Heart right ventricle (tissue), 16 donors: ENCODE results near the gene SEC63. TPM values are rescaled to one million over a fixed set of nuclear protein-coding genes. Genes with fewer than 3 reads are reported as not detected.

ENCODE experiments used
- ATAC-seq, 8 donors: fragments of 200-7000 bp; cut with Tn5 transposase; one replicate each; pipeline ENCODE4 v1.9.1; 2020; ENCODE audit warnings: mild to moderate bottlenecking in 8 of 8, moderate library complexity in 8 of 8, moderate number of reproducible peaks in 1 of 8
- DNase-seq, 2 donors: peaks; one replicate each; pipeline ENCODE4 v3.0.0-alpha.2; 2020
- H3K27ac ChIP-seq, 10 donors: fragments of 200-600 bp; sonication (generic) in 2 of 10; one replicate each; pipeline versions ENCODE4 v1.5.0 to v1.8.0; 2020 to 2022; ENCODE audit warnings: mild to moderate bottlenecking in 3 of 10
- H3K27me3 ChIP-seq, 7 donors: fragments of 200-600 bp; one replicate each; pipeline ENCODE4 v1.8.0; 2021 to 2022; ENCODE audit warnings: mild to moderate bottlenecking in 2 of 7
- H3K36me3 ChIP-seq, 9 donors: fragments of 200-600 bp; sonication (generic) in 1 of 9; one replicate each; pipeline versions ENCODE4 v1.5.0 to v1.8.0; 2020 to 2022; ENCODE audit warnings: mild to moderate bottlenecking in 2 of 9
- H3K4me1 ChIP-seq, 9 donors: fragments of 200-600 bp; sonication (generic) in 1 of 9; one replicate each; pipeline versions ENCODE4 v1.5.0 to v1.8.0; 2020 to 2022; ENCODE audit warnings: mild to moderate bottlenecking in 4 of 9
- H3K4me3 ChIP-seq, 10 donors: fragments of 200-600 bp; sonication (generic) in 2 of 10; one replicate each; pipeline versions ENCODE4 v1.5.0 to v1.8.0; 2020 to 2022; ENCODE audit warnings: mild to moderate bottlenecking in 7 of 10, moderate library complexity in 2 of 10
- H3K9me3 ChIP-seq, 11 donors: fragments of 200-600 bp in 10 of 11; sonication (generic) in 2 of 11; one replicate each; pipeline versions ENCODE4 v1.5.0 to v1.8.0; 2013 to 2022; ENCODE audit warnings: mild to moderate bottlenecking in 2 of 11, control low read depth in 1 of 11, moderate library complexity in 1 of 11
- WGBS, 2 donors: extraction: QIAGEN DNeasy Blood & Tissue Kit; methylation state at CpG; one replicate each; pipeline ENCODE4 v1.1.7; 2013; ENCODE audit warnings: inconsistent platforms in 1 of 2; 5-methylcytosine and 5-hydroxymethylcytosine counted together
- intact Hi-C, 10 donors: fragments of 100-400 bp; cut with DNase I; formaldehyde crosslinking; loops; one replicate each; pipeline versions ENCODE4 v1.11.1 to v1.14.2; 2022
- polyA plus RNA-seq, 2 donors: library from polyadenylated mRNA; stranded (reverse); fragments of 200-250 nt; gene quantifications; one replicate each; pipeline ENCODE4 v1.2.3, GENCODE V29; 2013
- total RNA-seq, 10 donors: library from RNA; stranded (reverse); fragmentation: NEBNext Ultra II Directional in 3 of 10; extraction: Animal tissue kit (Norgen Biotek cat#: 25700) in 3 of 10; gene quantifications; one replicate each; pipeline versions ENCODE4 v1.2.1 to v1.2.4, GENCODE V29; 2021 to 2023
- TF ChIP-seq, protein P1 (sequence below), 9 donors: fragments of 200-600 bp; sonication (generic) in 2 of 9; IDR thresholded peaks; one replicate each; pipeline versions ENCODE4 v1.5.0 to v1.8.0; 2021 to 2022; ENCODE audit warnings: antibody characterized with exemption in 9 of 9, mild to moderate bottlenecking in 5 of 9, moderate library complexity in 1 of 9
- donor health status: Arrhythmogenic right ventricular cardiomyopathy.
- donor health status: ischemic (EF 13 %, LVEDD 7.1; RV severe dilation, severe dysfunction).
- donor health status: healthy with polysubstance abuse.
- donor health status: DM: no; HTN: yes; CAD: no.
- donor health status: DM: no; HTN: no; CAD: no.
- donor health status: ischemic (EF 25% LVEDD 6.9; RV normal size, moderate dysfunction).
- donor health status: ischemic (EF 25% LVEDD 5.7; RV mildly dilated, moderate dysfunction).
- donor health status: healthy.
- donor health status: DM: yes; HTN: yes; CAD: no.
- donor health status: Ischemic cardiomyopathy.
- donor health status: ischemic (EF 35%, LVEDD 5.7; RV mildly dilated, moderate dysfunction).
- donor health status: nonischemic (EF 11% LVEDD 7.7; RV severe dilation, severe dysfunction).
- donor health status: DM: yes; HTN: yes; CAD: no.
- donor health status: PGD.
- donor health status: ischemic (EF 29% LVEDD 5.4; RV normal size, mild dysfunction).
- donor health status: nonischemic (EF 23%, LVEDD 6.1; RV moderate dilation, normal function).

SEC63 gene
- total and polyA plus RNA-seq, 12 donors: 22.5 to 68.3 (median 51.7) TPM

DNA sequence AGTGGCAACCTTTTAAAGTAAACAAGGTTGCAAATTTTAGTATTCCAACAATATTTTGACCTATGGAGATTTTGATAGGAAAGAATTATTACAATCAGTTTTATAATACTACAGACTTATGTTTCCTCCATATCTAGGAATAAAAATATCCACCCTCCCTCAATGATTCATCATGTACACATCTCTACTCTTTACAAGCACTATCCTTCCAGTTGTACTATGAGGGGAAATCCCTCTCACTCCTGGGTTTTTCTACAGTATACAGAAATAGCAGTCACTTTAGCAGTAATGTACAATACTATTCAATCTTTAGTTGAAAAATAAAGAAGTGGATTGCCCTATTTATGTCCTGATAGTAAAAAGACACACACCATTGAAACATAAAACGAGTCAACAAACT lies 87.6 kb downstream of the SEC63 start:
- no peaks in the 10 kb centered on the region for H3K9me3 ChIP-seq
- H3K27ac ChIP-seq: no peak overlapping the region
- no peak overlapping the region for H3K4me3 ChIP-seq
- DNase-seq: no peak
- peaks cover 0 to 74% (median 5%) of the 10 kb centered on the region in 9 donors for H3K36me3 ChIP-seq
- intact Hi-C loops: no loop called here
- 52 to 59% methylated on average over 1 of the region's 1 CpG for WGBS, 2 donors
- TF ChIP-seq, protein P1, sequence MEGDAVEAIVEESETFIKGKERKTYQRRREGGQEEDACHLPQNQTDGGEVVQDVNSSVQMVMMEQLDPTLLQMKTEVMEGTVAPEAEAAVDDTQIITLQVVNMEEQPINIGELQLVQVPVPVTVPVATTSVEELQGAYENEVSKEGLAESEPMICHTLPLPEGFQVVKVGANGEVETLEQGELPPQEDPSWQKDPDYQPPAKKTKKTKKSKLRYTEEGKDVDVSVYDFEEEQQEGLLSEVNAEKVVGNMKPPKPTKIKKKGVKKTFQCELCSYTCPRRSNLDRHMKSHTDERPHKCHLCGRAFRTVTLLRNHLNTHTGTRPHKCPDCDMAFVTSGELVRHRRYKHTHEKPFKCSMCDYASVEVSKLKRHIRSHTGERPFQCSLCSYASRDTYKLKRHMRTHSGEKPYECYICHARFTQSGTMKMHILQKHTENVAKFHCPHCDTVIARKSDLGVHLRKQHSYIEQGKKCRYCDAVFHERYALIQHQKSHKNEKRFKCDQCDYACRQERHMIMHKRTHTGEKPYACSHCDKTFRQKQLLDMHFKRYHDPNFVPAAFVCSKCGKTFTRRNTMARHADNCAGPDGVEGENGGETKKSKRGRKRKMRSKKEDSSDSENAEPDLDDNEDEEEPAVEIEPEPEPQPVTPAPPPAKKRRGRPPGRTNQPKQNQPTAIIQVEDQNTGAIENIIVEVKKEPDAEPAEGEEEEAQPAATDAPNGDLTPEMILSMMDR (IDR thresholded peaks at IDR 0.05): no peak
- no peaks in the 10 kb centered on the region for H3K27me3 ChIP-seq
- H3K4me1 ChIP-seq: peaks cover 0 to 13% (median 0%) of the 10 kb centered on the region in 9 donors
- no peak for ATAC-seq

DNA sequence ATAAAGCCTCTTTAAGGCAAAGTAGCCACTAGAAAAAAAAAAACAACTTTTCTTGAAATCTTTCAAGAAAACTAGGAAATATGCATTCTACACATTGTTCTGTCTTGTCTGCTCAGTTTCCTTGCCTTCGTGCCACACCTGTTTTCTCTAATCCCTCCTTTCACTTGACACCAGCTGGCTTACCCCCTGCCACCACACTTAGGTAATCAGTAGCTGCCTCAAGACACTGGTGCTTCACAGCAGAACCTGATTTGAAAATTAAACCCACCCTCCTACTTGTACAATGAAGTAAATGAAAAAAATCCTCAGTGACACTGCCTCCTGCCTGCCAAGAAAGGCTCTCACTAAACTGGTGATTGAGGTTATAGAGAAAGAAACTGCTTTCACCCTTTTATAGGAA lies 88.1 kb downstream of the SEC63 start:
- Histone ChIP-seq H3K27ac (no peak overlapping the region), H3K36me3 (peaks cover 0 to 69% (median 5%) of the 10 kb centered on the region in 9 donors), H3K4me3 (no peak overlapping the region), H3K9me3 (no peaks in the 10 kb centered on the region), H3K27me3 (no peaks in the 10 kb centered on the region), H3K4me1 (peaks cover 0 to 13% (median 0%) of the 10 kb centered on the region in 9 donors)
- ATAC-seq (no peak), DNase-seq (no peak)
- TF ChIP-seq, protein P1 (IDR thresholded peaks at IDR 0.05): no peak
- WGBS, 2 donors: 0% methylated on average over 1 of the region's 1 CpG
- intact Hi-C loops: no loop called here

DNA sequence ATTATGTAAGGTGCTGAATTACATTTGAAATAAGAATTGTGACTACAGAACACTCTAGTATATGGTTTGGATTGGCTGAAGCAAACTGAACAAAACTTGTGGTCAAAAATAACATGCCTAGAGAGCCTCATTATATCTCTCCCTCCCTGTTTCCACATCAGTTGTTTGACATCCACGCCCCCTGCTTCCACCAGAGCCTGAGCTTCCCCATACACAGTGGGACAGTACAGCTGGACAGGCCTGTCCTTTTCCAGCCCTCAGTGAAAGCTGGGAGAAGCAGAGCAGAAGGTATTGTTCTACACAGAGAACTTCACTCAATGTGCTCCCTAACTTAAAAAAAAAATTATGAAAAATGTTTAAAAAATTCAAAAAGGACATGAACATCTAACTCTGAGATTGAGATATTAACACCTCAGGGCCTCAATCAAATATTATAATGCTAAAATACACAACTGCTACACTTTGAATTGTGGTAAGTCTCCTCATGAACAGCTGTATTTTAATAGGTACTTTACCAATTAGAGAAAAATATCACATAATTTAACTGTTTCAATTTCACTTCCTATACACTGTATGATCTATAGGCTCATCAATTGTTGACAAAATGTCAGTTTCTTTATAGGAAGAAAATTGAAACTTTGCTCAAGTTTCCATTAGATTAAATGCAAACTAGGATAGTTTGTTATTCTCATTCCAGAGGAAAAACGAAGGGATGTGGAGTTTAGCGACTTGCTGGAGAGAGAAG lies 89.0 kb downstream of the SEC63 start:
- Histone ChIP-seq H3K36me3 (peaks cover 0 to 62% (median 5%) of the 10 kb centered on the region in 9 donors), H3K4me3 (no peak overlapping the region), H3K9me3 (no peaks in the 10 kb centered on the region), H3K27me3 (no peaks in the 10 kb centered on the region), H3K27ac (no peak overlapping the region), H3K4me1 (peaks cover 0 to 13% (median 0%) of the 10 kb centered on the region in 9 donors)
- TF ChIP-seq, protein P1 (IDR thresholded peaks at IDR 0.05): no peak
- DNase-seq (no peak), ATAC-seq (no peak)
- intact Hi-C loops: no loop called here
- 51 to 58% methylated on average over 3 of the region's 3 CpGs for WGBS, 2 donors

GRCh38 chr6:107867302-107867615 lies 90.7 kb downstream of the SEC63 start:
- H3K27ac ChIP-seq: no peak overlapping the region
- DNase-seq: no peak
- H3K4me1 ChIP-seq: peaks cover 0 to 13% (median 0%) of the 10 kb centered on the region in 9 donors
- no peak overlapping the region for H3K4me3 ChIP-seq
- H3K27me3 ChIP-seq: peaks cover 0 to 9% (median 0%) of the 10 kb centered on the region in 7 donors
- H3K36me3 ChIP-seq: peaks cover 0 to 44% (median 5%) of the 10 kb centered on the region in 9 donors
- intact Hi-C loops: no loop called here
- WGBS, 2 donors: 29 to 30% methylated on average over 4 of the region's 4 CpGs
- TF ChIP-seq, protein P1 (IDR thresholded peaks at IDR 0.05): no peak
- peak in 1 of 8 donors; percentile 45 for ATAC-seq
- no peaks in the 10 kb centered on the region for H3K9me3 ChIP-seq
